Effector memory CD4-positive, alpha-beta T cell (primary cell): ENCODE data around the gene NID2.

ENCODE experiments used
- DNase-seq, 3 donors: peaks; one replicate each; pipeline ENCODE4 v3.0.0-alpha.2; 2020
- H3K27ac ChIP-seq: 2 replicates; pipeline ENCODE4 v1.7.0; 2013; ENCODE audit warnings: mild to moderate bottlenecking, low read length, moderate library complexity; ENCODE audit not compliant: insufficient read depth, poor library complexity, severe bottlenecking
- H3K27me3 ChIP-seq: replicated peaks from 2 replicates; pipeline ENCODE4 v1.7.0; 2013; ENCODE audit warnings: mild to moderate bottlenecking, low read length; ENCODE audit not compliant: insufficient read depth, control insufficient read depth, poor library complexity, severe bottlenecking
- H3K36me3 ChIP-seq: 2 replicates; pipeline ENCODE4 v1.7.0; 2013; ENCODE audit warnings: mild to moderate bottlenecking, low read length, moderate library complexity; ENCODE audit not compliant: control insufficient read depth, insufficient read depth
- H3K4me1 ChIP-seq: 2 replicates; pipeline ENCODE4 v1.7.0; 2013; ENCODE audit warnings: low read length, mild to moderate bottlenecking; ENCODE audit not compliant: control insufficient read depth, insufficient read depth, poor library complexity, severe bottlenecking
- H3K4me3 ChIP-seq: 2 replicates; pipeline ENCODE4 v1.7.0; 2013; ENCODE audit warnings: low read length, low read depth, mild to moderate bottlenecking; ENCODE audit not compliant: insufficient read depth, poor library complexity, severe bottlenecking
- H3K9me3 ChIP-seq: 2 replicates; pipeline ENCODE4 v1.7.0; 2013; ENCODE audit warnings: mild to moderate bottlenecking, low read length, moderate library complexity; ENCODE audit not compliant: control insufficient read depth

Gene NID2

GRCh38 chr14:52046376-52046917, 22.4 kb downstream of the NID2 start:
- H3K4me3 ChIP-seq = no peak overlapping the region
- H3K4me1 ChIP-seq = no peaks in the 10 kb centered on the region
- DNase-seq = no peak

GRCh38 chr14:52044791-52045522, 23.9 kb downstream of the NID2 start:
- no peaks in the 10 kb centered on the region for H3K27me3 ChIP-seq
- H3K27ac ChIP-seq = no peak overlapping the region
- no peaks in the 10 kb centered on the region for H3K36me3 ChIP-seq
- no peaks in the 10 kb centered on the region for H3K4me1 ChIP-seq
- no peak overlapping the region for H3K4me3 ChIP-seq
- no peak for DNase-seq
- H3K9me3 ChIP-seq = no peaks in the 10 kb centered on the region

More at GRCh38 chr14:52046376-52046917, 22.4 kb downstream of the NID2 start:
- no peak overlapping the region for H3K27ac ChIP-seq
- no peaks in the 10 kb centered on the region for H3K9me3 ChIP-seq
- no peaks in the 10 kb centered on the region for H3K36me3 ChIP-seq
- H3K27me3 ChIP-seq = no peaks in the 10 kb centered on the region

GRCh38 chr14:52043690-52044089, 25.2 kb downstream of the NID2 start:
- Histone ChIP-seq H3K4me1 (no peaks in the 10 kb centered on the region), H3K27me3 (no peaks in the 10 kb centered on the region), H3K27ac (no peak overlapping the region), H3K9me3 (no peaks in the 10 kb centered on the region), H3K4me3 (no peak overlapping the region), H3K36me3 (no peaks in the 10 kb centered on the region)
- DNase-seq = no peak

- Histone ChIP-seq H3K27me3 (no peaks in the 10 kb centered on the region), H3K4me1 (no peaks in the 10 kb centered on the region), H3K36me3 (no peaks in the 10 kb centered on the region), H3K9me3 (no peaks in the 10 kb centered on the region), H3K4me3 (no peak overlapping the region), H3K27ac (no peak overlapping the region)
- no peak for DNase-seq
Observed at GRCh38 chr14:52042371-52043289, 26.2 kb downstream of the NID2 start.

GRCh38 chr14:52040598-52040997, 28.3 kb downstream of the NID2 start:
- H3K4me3 ChIP-seq = no peak overlapping the region
- H3K27ac ChIP-seq = no peak overlapping the region
- H3K9me3 ChIP-seq = no peaks in the 10 kb centered on the region
- H3K36me3 ChIP-seq = no peaks in the 10 kb centered on the region
- H3K4me1 ChIP-seq = no peaks in the 10 kb centered on the region
- no peak for DNase-seq
- H3K27me3 ChIP-seq = no peaks in the 10 kb centered on the region

- H3K9me3 ChIP-seq = no peaks in the 10 kb centered on the region
- H3K36me3 ChIP-seq = no peaks in the 10 kb centered on the region
- no peaks in the 10 kb centered on the region for H3K4me1 ChIP-seq
- no peak for DNase-seq
- H3K27me3 ChIP-seq = no peaks in the 10 kb centered on the region
- H3K4me3 ChIP-seq = no peak overlapping the region
- no peak overlapping the region for H3K27ac ChIP-seq
Observed at GRCh38 chr14:52039124-52039815, 29.6 kb downstream of the NID2 start.

- no peak for DNase-seq
- Histone ChIP-seq H3K27ac (no peak overlapping the region), H3K36me3 (no peaks in the 10 kb centered on the region), H3K4me1 (no peaks in the 10 kb centered on the region), H3K27me3 (no peaks in the 10 kb centered on the region), H3K9me3 (no peaks in the 10 kb centered on the region), H3K4me3 (no peak overlapping the region)
Observed at GRCh38 chr14:52033101-52033642, 35.7 kb downstream of the NID2 start.

- DNase-seq = no peak
- no peaks in the 10 kb centered on the region for H3K27me3 ChIP-seq
- no peak overlapping the region for H3K27ac ChIP-seq
- H3K4me3 ChIP-seq = no peak overlapping the region
- no peaks in the 10 kb centered on the region for H3K9me3 ChIP-seq
- no peaks in the 10 kb centered on the region for H3K4me1 ChIP-seq
- no peaks in the 10 kb centered on the region for H3K36me3 ChIP-seq
Observed at GRCh38 chr14:52032204-52032801, 36.6 kb downstream of the NID2 start.

GRCh38 chr14:52031781-52032180, 37.1 kb downstream of the NID2 start:
- Histone ChIP-seq H3K9me3 (no peaks in the 10 kb centered on the region), H3K27me3 (no peaks in the 10 kb centered on the region), H3K4me1 (no peaks in the 10 kb centered on the region), H3K4me3 (no peak overlapping the region), H3K27ac (no peak overlapping the region), H3K36me3 (no peaks in the 10 kb centered on the region)
- no peak for DNase-seq
